Heart left ventricle (tissue), 16 donors: ENCODE data around the gene ADGRG7. TPM values are rescaled to one million over a fixed set of nuclear protein-coding genes. Genes with fewer than 3 reads are reported as not detected.

Experiments used
- ATAC-seq, 4 donors: fragments of 200-7000 bp; cut with Tn5 transposase; one replicate each; pipeline ENCODE4 v1.9.1; 2020 to 2022; ENCODE audit warnings: moderate library complexity in 4 of 4, mild to moderate bottlenecking in 3 of 4, moderate number of reproducible peaks in 1 of 4
- DNase-seq, 5 donors: peaks; one replicate each; pipeline ENCODE4 v3.0.0-alpha.2; 2020
- H3K27ac ChIP-seq, 12 donors: fragments of 200-600 bp; sonication (generic) in 4 of 12; one replicate each; pipeline versions ENCODE4 v1.5.0 to v1.8.0; 2016 to 2022; ENCODE audit warnings: mild to moderate bottlenecking in 2 of 12
- H3K27me3 ChIP-seq, 9 donors: fragments of 200-600 bp; sonication (generic) in 2 of 9; one replicate each; pipeline versions ENCODE4 v1.5.1 to v1.8.0; 2016 to 2022; ENCODE audit warnings: mild to moderate bottlenecking in 3 of 9
- H3K36me3 ChIP-seq, 9 donors: fragments of 200-600 bp; sonication (generic) in 2 of 9; one replicate each; pipeline versions ENCODE4 v1.5.0 to v1.8.0; 2018 to 2022; ENCODE audit warnings: mild to moderate bottlenecking in 2 of 9
- H3K4me1 ChIP-seq, 12 donors: fragments of 200-600 bp; sonication (generic) in 4 of 12; one replicate each; pipeline versions ENCODE4 v1.5.0 to v1.8.0; 2016 to 2022; ENCODE audit warnings: mild to moderate bottlenecking in 3 of 12
- H3K4me3 ChIP-seq, 12 donors: fragments of 200-600 bp; sonication (generic) in 4 of 12; one replicate each; pipeline versions ENCODE4 v1.5.0 to v1.8.0; 2017 to 2022; ENCODE audit warnings: mild to moderate bottlenecking in 9 of 12, moderate library complexity in 4 of 12
- H3K9me3 ChIP-seq, 12 donors: fragments of 200-600 bp; sonication (generic) in 4 of 12; one replicate each; pipeline versions ENCODE4 v1.5.0 to v1.8.0; 2016 to 2022; ENCODE audit warnings: mild to moderate bottlenecking in 1 of 12
- CTCF ChIP-seq, 12 donors: fragments of 200-600 bp; sonication (generic) in 4 of 12; IDR thresholded peaks; one replicate each; pipeline versions ENCODE4 v1.5.0 to v1.8.0; 2018 to 2022; ENCODE audit warnings: antibody characterized with exemption in 12 of 12, mild to moderate bottlenecking in 5 of 12
- POLR2A ChIP-seq, 2 donors: fragments of 450-650 bp; IDR thresholded peaks; one replicate each; pipeline ENCODE4 v1.6.1; 2017; ENCODE audit warnings: antibody characterized with exemption in 2 of 2, mild to moderate bottlenecking in 2 of 2, moderate library complexity in 2 of 2
- WGBS, 4 donors: extraction: QIAGEN DNeasy Blood & Tissue Kit in 2 of 4; methylation state at CpG; one replicate each; pipeline versions ENCODE4 v1.1.5 to v1.1.7; 2013 to 2018; 5-methylcytosine and 5-hydroxymethylcytosine counted together
- intact Hi-C, 10 donors: fragments of 100-400 bp; cut with DNase I; formaldehyde crosslinking; loops; one replicate each; pipeline versions ENCODE4 v1.11.1 to v1.14.2; 2022
- polyA plus RNA-seq, 2 donors: library from polyadenylated mRNA; stranded (reverse); fragments of 200-250 nt; gene quantifications; one replicate each; pipeline ENCODE4 v1.2.3, GENCODE V29; 2013
- total RNA-seq, 9 donors: library from RNA; depleted of rRNA in 2 of 9; stranded (reverse); fragments of >200 nt in 2 of 9; fragmentation: NEBNext Ultra II Directional in 3 of 9; extraction: Animal tissue kit (Norgen Biotek cat#: 25700) in 3 of 9; gene quantifications; one replicate each; pipeline versions ENCODE4 v1.1.0 to v1.2.4, GENCODE V29; 2016 to 2023
- donor health status: ischemic (EF 13 %, LVEDD 7.1; RV severe dilation, severe dysfunction).
- donor health status: healthy with polysubstance abuse.
- donor health status: DM: no; HTN: yes; CAD: no.
- donor health status: DM: no; HTN: no; CAD: no.
- donor health status: ischemic (EF 25% LVEDD 6.9; RV normal size, moderate dysfunction).
- donor health status: ischemic (EF 25% LVEDD 5.7; RV mildly dilated, moderate dysfunction).
- donor health status: healthy.
- donor health status: DM: yes; HTN: yes; CAD: no.
- donor health status: ischemic (EF 35%, LVEDD 5.7; RV mildly dilated, moderate dysfunction).
- donor health status: nonischemic (EF 11% LVEDD 7.7; RV severe dilation, severe dysfunction).
- donor health status: DM: yes; HTN: yes; CAD: no.
- donor health status: PGD.
- donor health status: ischemic (EF 29% LVEDD 5.4; RV normal size, mild dysfunction).
- donor health status: nonischemic (EF 23%, LVEDD 6.1; RV moderate dilation, normal function).

ADGRG7 gene
- total and polyA plus RNA-seq, 11 donors: 0.23 TPM; not detected in 10

GRCh38 chr3:100696161-100696560 lies 86.8 kb downstream of the ADGRG7 start:
- TF ChIP-seq CTCF (IDR thresholded peaks at IDR 0.05): no peak
- Histone ChIP-seq H3K4me3 (no peak overlapping the region), H3K4me1 (peaks cover 0 to 3% (median 0%) of the 10 kb centered on the region in 12 donors), H3K27ac (no peak overlapping the region), H3K36me3 (no peaks in the 10 kb centered on the region), H3K27me3 (peaks cover 0 to 36% (median 7%) of the 10 kb centered on the region in 9 donors), H3K9me3 (no peaks in the 10 kb centered on the region)
- intact Hi-C loops: no loop called here
- no peak for DNase-seq
- ATAC-seq: no peak
- WGBS, 4 donors: 76 to 79% (median 77%) methylated on average over 3 of the region's 3 CpGs

- H3K4me3 ChIP-seq: no peak overlapping the region
- no peaks in the 10 kb centered on the region for H3K36me3 ChIP-seq
- peaks cover 0 to 40% (median 7%) of the 10 kb centered on the region in 9 donors for H3K27me3 ChIP-seq
- 72 to 81% (median 74%) methylated on average over 7 of the region's 7 CpGs for WGBS, 4 donors
- DNase-seq (no peak), ATAC-seq (no peak)
- intact Hi-C loops: no loop called here
- TF ChIP-seq POLR2A (IDR thresholded peaks at IDR 0.05) (no peak), CTCF (IDR thresholded peaks at IDR 0.05) (no peak)
- H3K27ac ChIP-seq: no peak overlapping the region
- no peaks in the 10 kb centered on the region for H3K9me3 ChIP-seq
- H3K4me1 ChIP-seq: peaks cover 0 to 3% (median 0%) of the 10 kb centered on the region in 12 donors
These were observed 87.8 kb downstream of the ADGRG7 start for GRCh38 chr3:100697172-100697571.

GRCh38 chr3:100697723-100698285 lies 88.4 kb downstream of the ADGRG7 start:
- Histone ChIP-seq H3K9me3 (no peaks in the 10 kb centered on the region), H3K27ac (no peak overlapping the region), H3K4me3 (no peak overlapping the region), H3K36me3 (no peaks in the 10 kb centered on the region), H3K4me1 (peaks cover 0 to 3% (median 0%) of the 10 kb centered on the region in 12 donors), H3K27me3 (peaks cover 0 to 35% (median 7%) of the 10 kb centered on the region in 9 donors)
- DNase-seq: no peak
- TF ChIP-seq POLR2A (IDR thresholded peaks at IDR 0.05) (no peak), CTCF (IDR thresholded peaks at IDR 0.05) (no peak)
- no peak for ATAC-seq
- WGBS, 4 donors: 52 to 60% (median 55%) methylated on average over 5 of the region's 5 CpGs
- intact Hi-C loops: no loop called here

GRCh38 chr3:100698736-100699135 lies 89.3 kb downstream of the ADGRG7 start:
- H3K9me3 ChIP-seq: no peaks in the 10 kb centered on the region
- peaks cover 0 to 3% (median 0%) of the 10 kb centered on the region in 12 donors for H3K4me1 ChIP-seq
- H3K4me3 ChIP-seq: no peak overlapping the region
- TF ChIP-seq POLR2A (IDR thresholded peaks at IDR 0.05) (no peak), CTCF (IDR thresholded peaks at IDR 0.05) (no peak)
- H3K36me3 ChIP-seq: no peaks in the 10 kb centered on the region
- ATAC-seq: no peak
- DNase-seq: no peak
- whole genome bisulfite sequencing, 4 donors: 24 to 32% (median 28%) methylated on average over 3 of the region's 3 CpGs
- no peak overlapping the region for H3K27ac ChIP-seq
- intact Hi-C loops: no loop called here
- H3K27me3 ChIP-seq: peaks cover 0 to 36% (median 7%) of the 10 kb centered on the region in 9 donors
